HCT116 (cell line): Measurements from ENCODE around the gene IZUMO1R. TPM values are rescaled to one million over a fixed set of nuclear protein-coding genes. Genes with fewer than 3 reads are reported as not detected.

Experiments used
- ATAC-seq: fragments of 200-7000 bp; cut with Tn5 transposase; 2 replicates; pipeline ENCODE4 v1.9.1; 2020; ENCODE audit warnings: mild to moderate bottlenecking, moderate library complexity
- BruUV-seq: library from RNA; stranded (reverse); fragments of 400-500 nt; replicated peaks from 2 replicates; lab custom pipeline; 2021; lab: Mats Ljungman, UMichigan
- CTCF ChIA-PET: fragments of 300-600 bp; sonication (Branson Sonifier 250); formaldehyde crosslinking; loops from one replicate; lab custom pipeline; 2021; ENCODE audit warnings: antibody characterized with exemption; lab: Charles Lee
- POLR2A ChIA-PET: fragments of 300-600, 350-600 bp; sonication (Branson Sonifier 250); formaldehyde crosslinking; loops from one replicate; lab custom pipeline; 2021; ENCODE audit warnings: antibody characterized with exemption; lab: Charles Lee
- RAD21 ChIA-PET, 2 experiments: fragments of 300-600 bp; sonication (Branson Sonifier 250); formaldehyde crosslinking; loops; one replicate each; lab custom pipeline; 2023; ENCODE audit warnings: low total read pairs in 2 of 2; ENCODE audit not compliant: uncharacterized antibody in 2 of 2, unreplicated experiment in 2 of 2, low non-redundant PET in 1 of 2; lab: Charles Lee
- DNase-seq: peaks from one replicate; pipeline ENCODE4 v3.0.0-alpha.2; 2010; ENCODE audit warnings: low read depth, low spot score
- H2AFZ ChIP-seq: fragments of 200-600 bp; shearing (Covaris generic), sonication (generic); 2 replicates; pipeline ENCODE4 v1.6.1; 2017; ENCODE audit warnings: low read depth, mixed run types, mixed read lengths, antibody characterized with exemption, low read length; ENCODE audit not compliant: poor library complexity, severe bottlenecking
- H3K27ac ChIP-seq: 2 replicates; pipeline ENCODE4 v1.5.1; 2012; ENCODE audit warnings: low read depth, low read length
- H3K27me3 ChIP-seq: fragments of 200-600 bp; sonication (generic); 2 replicates; pipeline ENCODE4 v1.6.1; 2016; ENCODE audit warnings: mixed run types, low read length, mixed read lengths; ENCODE audit not compliant: insufficient read depth
- H3K36me3 ChIP-seq, 2 experiments: fragments of 200-500 bp in 1 of 2; fragments of 200-600 bp in 1 of 2; sonication (Bioruptor generic) in 1 of 2; sonication (generic) in 1 of 2; 2 replicates each; pipeline versions ENCODE4 v1.5.1 to v1.6.1; 2014 to 2016; ENCODE audit warnings: low read length in 2 of 2, inconsistent platforms in 1 of 2, mixed read lengths in 1 of 2, mixed run types in 1 of 2; ENCODE audit not compliant: insufficient read depth in 2 of 2, control insufficient read depth in 1 of 2
- H3K4me1 ChIP-seq, 2 experiments: fragments of 200-600 bp in 1 of 2; sonication (generic) in 1 of 2; 2 replicates each; pipeline versions ENCODE4 v1.5.1 to v1.6.1; 2012 to 2017; ENCODE audit warnings: low read length in 2 of 2, inconsistent platforms in 1 of 2, mild to moderate bottlenecking in 1 of 2, mixed read lengths in 1 of 2, mixed run types in 1 of 2, moderate library complexity in 1 of 2; ENCODE audit not compliant: insufficient read depth in 2 of 2, control insufficient read depth in 1 of 2
- H3K4me2 ChIP-seq: fragments of 200-600 bp; sonication (generic); 2 replicates; pipeline ENCODE4 v1.6.1; 2017; ENCODE audit warnings: mixed run types, low read length, mixed read lengths
- H3K4me3 ChIP-seq, 2 experiments: fragments of 200-600 bp in 1 of 2; sonication (generic) in 1 of 2; replicated peaks in 1 of 2; 2 replicates each; pipeline ENCODE4 v1.5.1; 2011 to 2016; ENCODE audit warnings: low read length in 2 of 2, control low read depth in 1 of 2, low read depth in 1 of 2, mild to moderate bottlenecking in 1 of 2, mixed read lengths in 1 of 2, mixed run types in 1 of 2
- H3K79me2 ChIP-seq: fragments of 200-600 bp; sonication (generic); 2 replicates; pipeline ENCODE4 v1.6.1; 2017; ENCODE audit warnings: mild to moderate bottlenecking, mixed run types, low read length, moderate library complexity, mixed read lengths; ENCODE audit not compliant: insufficient read depth
- H3K9ac ChIP-seq: fragments of 200-600 bp; sonication (generic); 2 replicates; pipeline ENCODE4 v1.6.1; 2016; ENCODE audit warnings: low read length, mixed read lengths
- H3K9me2 ChIP-seq: fragments of 200-600 bp; sonication (generic), shearing (Covaris generic); 2 replicates; pipeline ENCODE4 v1.6.1; 2017; ENCODE audit warnings: mixed run types, mild to moderate bottlenecking, moderate library complexity; ENCODE audit not compliant: insufficient read depth
- H3K9me3 ChIP-seq, 2 experiments: fragments of 200-500 bp in 1 of 2; fragments of 200-600 bp in 1 of 2; sonication (Bioruptor generic) in 1 of 2; sonication (generic) in 1 of 2; 2 replicates each; pipeline ENCODE4 v1.6.1; 2014 to 2017; ENCODE audit warnings: low read length in 2 of 2, mixed read lengths in 2 of 2, inconsistent platforms in 1 of 2, low read depth in 1 of 2, mild to moderate bottlenecking in 1 of 2, mixed run types in 1 of 2, moderate library complexity in 1 of 2; ENCODE audit not compliant: control insufficient read depth in 1 of 2, insufficient read depth in 1 of 2
- H4K20me1 ChIP-seq: fragments of 200-600 bp; sonication (generic), shearing (Covaris generic); 2 replicates; pipeline ENCODE4 v1.6.1; 2017; ENCODE audit warnings: mixed run types, mild to moderate bottlenecking, moderate library complexity; ENCODE audit not compliant: insufficient read depth
- ATF3 ChIP-seq: IDR thresholded peaks from 2 replicates; pipeline ENCODE4 v1.6.1; 2012
- CEBPB ChIP-seq: IDR thresholded peaks from 2 replicates; pipeline ENCODE4 v1.6.1; 2012; ENCODE audit warnings: low read depth
- CTCF ChIP-seq, 3 experiments: fragments of 200-600 bp in 1 of 3; sonication (generic) in 1 of 3; IDR thresholded peaks in 2 of 3; conservative IDR thresholded peaks in 1 of 3; 2 replicates each; pipeline ENCODE4 v1.5.1; 2012 to 2017; ENCODE audit warnings: low read depth in 2 of 3, low read length in 2 of 3, antibody characterized with exemption in 1 of 3, borderline replicate concordance in 1 of 3, control low read depth in 1 of 3, mild to moderate bottlenecking in 1 of 3, mixed read lengths in 1 of 3, mixed run types in 1 of 3, moderate library complexity in 1 of 3; ENCODE audit not compliant: insufficient read depth in 1 of 3
- EZH2phosphoT487 ChIP-seq: fragments of 200-600 bp; IDR thresholded peaks from 2 replicates; pipeline ENCODE4 v1.6.1; 2018; ENCODE audit warnings: antibody characterized with exemption, borderline replicate concordance
- RAD21 ChIP-seq: IDR thresholded peaks from 2 replicates; pipeline ENCODE4 v1.6.1; 2012; ENCODE audit warnings: low read depth, mild to moderate bottlenecking
- SIN3A ChIP-seq: IDR thresholded peaks from 2 replicates; pipeline ENCODE4 v1.6.1; 2012; ENCODE audit warnings: low read depth
- SP1 ChIP-seq: IDR thresholded peaks from 2 replicates; pipeline ENCODE4 v1.6.1; 2012; ENCODE audit warnings: low read depth
- YY1 ChIP-seq: IDR thresholded peaks from 2 replicates; pipeline ENCODE4 v1.6.1; 2011; ENCODE audit warnings: low read length, low read depth, moderate library complexity, mild to moderate bottlenecking; ENCODE audit not compliant: insufficient replicate concordance; ENCODE audit errors: extremely low read depth
- ZBTB33 ChIP-seq: IDR thresholded peaks from 2 replicates; pipeline ENCODE4 v1.6.1; 2011; ENCODE audit warnings: mild to moderate bottlenecking, low read length, moderate library complexity; ENCODE audit not compliant: insufficient replicate concordance; ENCODE audit errors: extremely low read depth
- ZFX ChIP-seq: fragments of 450-650 bp; IDR thresholded peaks from 2 replicates; pipeline ENCODE4 v1.6.1; 2017
- ZNF274 ChIP-seq: fragments of 200-500 bp; sonication (Bioruptor generic); IDR thresholded peaks from 2 replicates; pipeline ENCODE4 v1.6.1; 2014; ENCODE audit warnings: mild to moderate bottlenecking, low read depth, low read length, inconsistent platforms
- intact Hi-C: fragments of 100-400 bp; cut with micrococcal nuclease; formaldehyde crosslinking; loops from 2 replicates; pipeline ENCODE4 v1.10.0; 2022
- total RNA-seq: library from RNA; stranded (reverse); gene quantifications from one replicate; pipeline ENCODE4 v1.2.1, GENCODE V29; 2021; ENCODE audit not compliant: unreplicated experiment

Gene IZUMO1R
- total RNA-seq, 1 experiment from 2014 or later: not detected

GRCh38 chr11:94325681-94326080 is 21.3 kb downstream of the IZUMO1R start:
- no peaks in the 10 kb centered on the region for H3K79me2 ChIP-seq
- H3K9me3 ChIP-seq: no peaks in the 10 kb centered on the region
- H3K9me2 ChIP-seq: no peaks in the 10 kb centered on the region
- no peaks in the 10 kb centered on the region for H3K27me3 ChIP-seq
- no peaks in the 10 kb centered on the region for H4K20me1 ChIP-seq
- no peaks in the 10 kb centered on the region; a peak in 1 of 4 replicates for H3K4me1 ChIP-seq
- no peak overlapping the region for H3K4me3 ChIP-seq
- no peak overlapping the region for H3K27ac ChIP-seq
- peak; percentile 94 for ATAC-seq
- no peak overlapping the region for H2AFZ ChIP-seq
- H3K36me3 ChIP-seq: no peaks in the 10 kb centered on the region
- no peak overlapping the region for H3K4me2 ChIP-seq
- ChIA-PET CTCF (interaction anchor here (0.7 to 1.7 kb wide), 3 partner anchors 18 to 430 kb away, joined by 3 to 8 read pairs (median 4); no protein-coding TSS in a partner anchor), RAD21 (no interaction called here), POLR2A (no interaction called here)
- no TSS peak for BruUV-seq
- DNase-seq: peak; percentile 41
- TF ChIP-seq CTCF (IDR thresholded peaks at IDR 0.05 in 2 of 3, conservative IDR thresholded peaks at IDR 0.05 in 1 of 3; ENCODE audit: borderline replicate concordance in 1 of 3, insufficient read depth in 1 of 3, low read depth in 2 of 3, low read length in 2 of 3) (peak; percentile 45 to 83 (median 72); a peak in 5 of 6 replicates), ZNF274 (no peak), RAD21 (peak; percentile 75)
- H3K9ac ChIP-seq: no peak overlapping the region
- intact Hi-C loops: loop anchor here (1.0 to 10.0 kb wide), 3 partner anchors 91 to 431 kb away; no protein-coding TSS in a partner anchor

- H3K9me2 ChIP-seq: no peaks in the 10 kb centered on the region
- no peak overlapping the region for H3K4me3 ChIP-seq
- no peak overlapping the region for H3K4me2 ChIP-seq
- RAD21 ChIA-PET: no interaction called here
- H3K9me3 ChIP-seq: no peaks in the 10 kb centered on the region
- BruUV-seq: no TSS peak
- H2AFZ ChIP-seq: no peak overlapping the region
- H3K79me2 ChIP-seq: no peaks in the 10 kb centered on the region
- POLR2A ChIA-PET: no interaction called here
- DNase-seq: no peak
- no peaks in the 10 kb centered on the region for H3K27me3 ChIP-seq
- CTCF ChIA-PET: interaction anchor here (1.7 kb wide), 1 partner anchor 178 kb away, joined by 8 read pairs; no protein-coding TSS in a partner anchor
- no peak overlapping the region for H3K27ac ChIP-seq
- no peaks in the 10 kb centered on the region for H4K20me1 ChIP-seq
- no peaks in the 10 kb centered on the region for H3K36me3 ChIP-seq
- H3K4me1 ChIP-seq: no peaks in the 10 kb centered on the region; a peak in 1 of 4 replicates
- no peak overlapping the region for H3K9ac ChIP-seq
- intact Hi-C loops: loop anchor here (10.0 kb wide), 1 partner anchor 432 kb away; no protein-coding TSS in a partner anchor
- no peak for ATAC-seq
- TF ChIP-seq ZFX (no peak), EZH2phosphoT487 (no peak), ZNF274 (no peak), ATF3 (no peak), CTCF (IDR thresholded peaks at IDR 0.05 in 2 of 3, conservative IDR thresholded peaks at IDR 0.05 in 1 of 3; ENCODE audit: borderline replicate concordance in 1 of 3, insufficient read depth in 1 of 3, low read depth in 2 of 3, low read length in 2 of 3) (no peak), YY1 (no peak), SIN3A (no peak), ZBTB33 (no peak), CEBPB (no peak), RAD21 (no peak), SP1 (no peak)
Measured at GRCh38 chr11:94326947-94327346, 22.6 kb downstream of the IZUMO1R start.
